ENCODE results near the gene PTPRK.

- TF ChIP-seq CTCF (optimal IDR thresholded peaks at IDR 0.05 in 1 of 3, IDR thresholded peaks at IDR 0.05 in 1 of 3, conservative IDR thresholded peaks at IDR 0.05 in 1 of 3; ENCODE audit: extremely low read depth in 1 of 3, insufficient read depth in 2 of 3, low read length in 3 of 3) = no peak
- no peak for TF ChIP-seq EZH2 (IDR thresholded peaks at IDR 0.05; ENCODE audit: low read length)
These were observed 279.2 kb downstream of the PTPRK start for GRCh38 chr6:128241216-128241615.

Measured in keratinocyte (primary cell).